Endometrial microvascular endothelial cells (primary cell): Measurements from ENCODE around the gene NKD1. TPM values are rescaled to one million over a fixed set of nuclear protein-coding genes. Genes with fewer than 3 reads are reported as not detected.

Experiments used
- in situ Hi-C: cut with HindIII; loops from 2 replicates; pipeline ENCODE4 v1.10.0; 2017; ENCODE audit warnings: low sequenced_read_pairs, low pct_unique_long_range_greater_than_20kb; ENCODE audit errors: inconsistent ontology term
- total RNA-seq: library from RNA; depleted of rRNA; stranded (reverse); fragments of >200 nt; gene quantifications from one replicate; pipeline ENCODE4 v1.2.3, GENCODE V29; 2015; ENCODE audit errors: inconsistent ontology term

Gene NKD1
- total RNA-seq, 1 donor from 2014 or later = under 0.01 TPM

DNA sequence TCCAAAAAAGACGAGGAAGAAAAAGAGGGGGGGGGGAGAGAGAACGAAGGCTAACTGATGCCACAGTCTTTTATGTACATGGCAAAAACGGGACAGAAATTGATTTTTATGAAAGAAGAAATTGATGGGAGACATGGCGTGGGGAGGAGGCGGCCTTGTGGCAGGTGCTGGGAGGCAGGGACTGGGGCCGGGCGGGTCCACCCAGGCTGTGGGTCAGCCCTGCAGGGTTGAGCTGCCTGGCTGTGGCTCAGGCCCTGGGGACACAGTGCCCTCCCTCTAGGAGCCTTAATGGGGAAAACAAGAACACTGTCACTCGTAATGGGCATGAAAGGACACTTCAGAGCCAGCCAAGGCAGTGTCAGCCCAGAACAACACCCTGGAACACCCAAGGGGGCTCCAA is 98.1 kb downstream of the NKD1 start:
- in situ Hi-C loops = no loop called here

DNA sequence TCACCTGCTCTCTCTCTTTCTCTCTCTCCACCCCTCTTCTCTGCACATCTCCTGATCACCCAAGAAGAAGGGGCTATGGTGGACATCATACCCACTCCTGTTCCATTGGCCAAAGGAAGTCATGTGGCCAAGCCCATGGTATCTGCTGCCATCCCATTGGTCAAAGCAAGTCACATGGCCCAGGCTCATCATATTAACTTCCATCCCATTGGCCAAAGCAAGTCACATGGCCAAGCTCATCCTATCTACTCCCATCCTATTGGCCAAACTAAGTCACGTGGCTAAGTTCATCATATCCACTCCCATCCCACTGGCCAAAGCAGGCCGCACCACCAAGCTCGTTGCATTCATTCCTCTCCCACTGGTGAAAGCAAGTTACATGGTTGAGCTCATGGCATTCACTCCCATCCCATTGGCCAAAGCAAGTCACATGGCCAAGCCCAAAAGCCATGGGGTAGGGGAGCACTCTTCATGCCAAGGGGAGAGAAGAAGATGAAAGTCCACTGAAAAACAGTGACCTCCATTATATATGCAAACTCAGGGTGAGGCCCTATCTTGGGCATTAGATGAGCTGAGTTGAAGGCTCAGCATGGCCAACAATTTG is 103.7 kb downstream of the NKD1 start:
- in situ Hi-C loops = no loop called here

DNA sequence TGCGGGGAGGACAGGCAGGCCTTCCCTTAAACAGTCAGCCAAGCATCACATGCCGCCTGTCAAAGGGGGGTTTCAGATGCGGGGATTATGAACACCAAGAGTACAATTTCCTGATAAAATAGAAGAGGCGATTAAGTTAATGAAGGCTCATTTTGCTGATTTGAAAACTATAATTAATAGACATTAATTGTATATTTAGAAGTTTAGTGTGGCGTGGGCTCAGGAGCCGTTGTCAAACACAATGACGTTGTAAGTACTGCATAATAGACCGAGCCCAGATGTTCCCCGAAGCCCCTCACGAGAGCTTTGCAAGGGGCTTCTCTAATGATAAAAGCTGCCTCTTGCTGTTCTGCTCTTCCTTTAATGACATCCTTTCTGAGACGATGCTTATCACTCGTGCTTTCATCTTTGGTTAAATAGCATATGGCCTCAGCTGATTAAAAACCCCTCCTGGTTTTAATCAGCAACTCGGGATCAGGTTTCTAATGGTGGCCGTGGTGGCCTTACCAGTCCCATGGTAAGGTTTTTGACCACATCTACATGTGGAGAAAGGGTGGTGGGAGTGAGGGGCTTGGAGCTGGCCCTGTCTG is 104.7 kb downstream of the NKD1 start:
- in situ Hi-C loops = no loop called here

DNA sequence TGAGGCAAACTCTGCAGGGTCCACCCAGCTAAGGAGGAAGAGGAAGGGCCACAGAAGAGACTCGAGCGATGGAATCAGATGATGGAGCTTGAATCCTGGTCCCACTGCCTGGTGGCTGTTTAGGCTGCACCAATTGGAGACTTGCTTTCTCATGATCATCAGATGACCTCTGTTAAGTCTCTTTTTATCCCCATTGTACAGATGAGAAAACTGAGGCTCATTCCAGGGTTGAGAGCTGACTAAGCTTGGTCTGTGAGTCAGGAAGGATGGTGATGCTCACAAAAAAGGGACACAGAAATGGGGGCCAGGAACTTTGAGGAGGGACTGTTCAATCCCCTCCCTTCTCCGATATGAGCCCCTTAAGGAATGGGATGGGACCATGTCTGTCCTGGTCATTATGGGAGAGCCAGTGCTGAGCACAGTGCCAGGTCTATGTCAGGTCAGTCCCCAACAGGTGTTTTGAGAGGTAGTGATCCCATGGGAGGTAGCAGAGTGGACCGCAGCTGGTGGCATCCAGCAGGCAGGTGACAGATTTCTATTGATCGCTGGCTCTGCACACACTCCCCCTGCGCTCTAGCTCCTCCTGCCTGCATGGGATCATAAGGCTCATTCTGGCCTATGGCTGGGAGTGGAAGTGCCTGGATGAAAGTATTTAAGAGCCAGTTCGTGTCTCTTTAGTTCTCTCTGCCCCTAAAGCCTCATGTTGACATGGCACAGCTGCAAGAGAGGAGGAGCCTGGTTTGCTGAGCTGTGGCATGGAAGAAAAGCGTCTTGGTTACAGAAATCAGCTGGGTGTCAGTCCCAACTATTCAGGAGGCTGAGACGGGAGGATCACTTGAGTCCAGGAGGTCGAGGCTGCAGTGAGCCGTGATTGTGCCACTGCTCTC is 105.7 kb downstream of the NKD1 start:
- in situ Hi-C loops = no loop called here

DNA sequence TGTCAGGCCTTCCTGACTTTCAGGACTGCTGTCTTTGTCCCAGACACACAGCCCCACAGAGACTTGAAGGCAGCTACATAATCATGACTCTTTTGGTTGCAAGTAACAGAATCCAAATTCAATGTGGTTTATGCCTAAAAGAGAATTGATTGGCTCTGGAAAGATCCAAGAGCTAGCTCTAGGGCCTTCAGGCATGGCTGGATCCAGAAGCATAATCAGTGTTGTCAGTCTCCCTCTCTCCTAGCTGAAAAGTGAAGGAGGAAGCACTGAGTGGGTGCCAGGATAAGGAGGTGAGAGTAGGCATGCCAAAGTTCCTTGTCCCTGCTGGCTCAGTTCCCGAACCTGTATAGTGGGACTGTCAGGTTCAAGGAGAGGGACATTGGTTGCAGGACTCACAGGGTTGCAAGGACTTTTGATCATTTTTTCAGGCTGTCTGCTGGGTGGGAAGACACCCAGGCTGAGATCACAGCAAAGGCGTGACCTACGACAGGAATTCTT is 107.4 kb downstream of the NKD1 start:
- in situ Hi-C loops = no loop called here

DNA sequence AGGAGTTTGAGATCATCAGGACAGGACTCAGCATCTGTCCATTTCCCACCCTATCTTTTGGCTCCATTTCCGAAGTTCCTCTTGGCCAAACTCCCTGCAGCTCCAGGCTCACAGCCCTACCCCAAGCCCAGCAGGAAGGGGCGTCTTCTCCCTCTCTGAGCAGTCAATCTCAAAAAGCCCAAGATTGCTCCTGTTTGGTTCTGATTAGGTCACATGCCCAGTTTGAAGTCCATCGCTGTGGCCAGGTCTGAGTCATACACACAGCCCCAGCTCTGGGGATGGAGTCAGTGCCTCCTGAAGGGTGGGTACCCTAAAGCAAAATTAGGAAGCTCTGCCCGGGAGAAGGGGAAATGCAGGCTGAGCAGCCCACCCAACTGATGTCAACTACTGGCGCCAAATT is 109.0 kb downstream of the NKD1 start:
- in situ Hi-C loops = no loop called here

DNA sequence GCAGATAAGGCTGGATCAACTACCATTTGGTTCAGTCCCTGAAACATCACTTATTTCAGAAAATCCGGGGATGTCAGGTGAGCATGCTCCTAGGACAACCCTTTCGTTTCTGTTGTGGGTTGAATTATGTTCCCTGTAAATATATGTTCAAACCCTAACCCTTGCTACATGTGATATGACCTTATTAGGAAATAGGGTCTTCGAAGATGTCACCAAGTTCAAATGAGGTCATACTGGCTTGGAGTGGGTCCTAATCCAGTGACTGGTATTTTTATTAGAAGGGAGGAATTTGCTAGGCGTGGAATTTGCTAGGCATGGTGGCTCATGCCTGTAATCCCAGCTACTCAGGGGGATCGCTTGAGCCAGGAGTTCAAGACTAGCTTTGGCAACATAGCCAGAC is 111.6 kb downstream of the NKD1 start:
- in situ Hi-C loops = no loop called here

DNA sequence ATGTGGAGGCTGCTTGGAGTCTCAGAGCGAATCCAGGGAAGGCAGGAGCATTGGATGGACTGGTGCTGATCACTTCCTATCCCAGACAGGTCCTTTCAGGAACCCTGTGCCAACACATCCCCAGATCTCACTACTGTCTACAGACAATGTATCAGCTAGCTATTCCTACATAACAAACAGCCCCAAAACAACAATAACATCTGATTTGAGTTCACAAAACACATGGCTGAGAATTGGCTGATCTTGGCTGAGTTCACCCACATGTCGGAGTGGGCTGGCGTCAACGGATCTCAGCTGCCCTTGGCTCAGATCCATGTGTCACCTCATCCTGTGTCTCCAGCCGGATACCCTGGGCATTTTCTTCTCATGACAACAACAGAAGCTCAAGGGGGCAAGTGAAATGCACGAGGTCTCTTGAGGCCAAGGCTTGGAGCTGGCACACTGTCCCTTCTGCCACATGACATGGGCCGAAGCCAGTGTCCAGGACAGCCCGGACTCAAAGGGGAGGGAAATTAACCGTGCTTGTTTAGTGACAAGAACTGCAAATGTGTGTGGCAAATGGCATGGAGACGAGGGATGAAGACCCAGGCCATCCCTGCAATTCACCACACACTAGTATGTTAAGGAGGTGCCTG is 114.2 kb downstream of the NKD1 start:
- in situ Hi-C loops = no loop called here

DNA sequence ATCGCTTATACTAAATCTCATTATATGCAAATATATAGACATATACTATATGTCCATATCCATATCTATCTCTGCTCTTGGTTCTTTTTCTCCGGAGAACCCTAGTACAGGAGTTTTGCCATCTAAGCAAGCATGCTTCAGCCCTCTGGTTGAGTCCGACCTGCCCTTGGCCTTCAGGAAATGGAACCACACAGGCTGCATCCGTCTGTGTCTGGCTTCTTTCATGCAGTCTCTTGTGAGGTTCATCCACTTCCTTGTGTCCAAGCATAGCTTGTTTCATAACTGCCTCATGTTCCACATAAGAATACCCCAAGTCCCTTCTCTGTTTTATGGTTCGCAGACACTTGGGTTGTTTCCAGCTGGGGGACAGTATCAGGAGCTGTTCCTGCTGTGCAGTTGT is 116.1 kb downstream of the NKD1 start:
- in situ Hi-C loops = no loop called here

DNA sequence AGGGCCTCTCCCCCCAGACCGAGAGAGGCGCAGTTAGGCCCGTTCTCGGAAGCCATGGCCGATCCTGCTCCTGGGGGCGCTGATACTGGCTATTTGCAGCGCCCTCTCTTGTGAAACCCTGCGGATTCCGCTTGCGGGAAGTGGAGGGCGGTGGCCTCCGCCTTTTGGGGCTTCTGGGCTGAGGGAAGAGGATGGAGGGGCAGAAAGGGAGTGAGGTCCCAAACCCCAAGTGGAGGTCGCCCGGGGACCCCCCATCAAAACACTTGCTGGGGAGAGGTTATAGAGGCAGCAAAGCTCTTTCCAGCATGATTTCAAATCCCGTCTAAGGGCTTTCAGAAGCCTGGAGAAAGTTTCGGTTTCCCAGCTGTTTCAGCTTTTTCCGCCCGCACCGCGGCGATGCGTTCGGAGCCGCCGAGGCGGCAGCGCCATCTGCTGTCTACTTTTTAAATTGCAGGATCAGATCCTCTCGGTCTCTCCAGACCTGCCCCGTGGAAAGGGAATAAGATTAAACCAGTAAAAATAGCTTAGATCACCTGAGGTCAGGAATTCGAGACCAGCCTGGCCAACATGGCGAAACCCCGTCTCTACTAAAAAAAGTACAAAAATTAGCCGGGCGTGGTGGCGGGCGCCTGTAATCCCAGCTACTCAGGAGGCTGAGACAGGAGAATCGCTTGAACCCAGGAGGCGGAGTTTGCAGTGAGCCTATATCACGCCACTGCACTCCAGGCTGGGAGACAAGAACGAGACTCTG is 117.1 kb downstream of the NKD1 start:
- in situ Hi-C loops = no loop called here

DNA sequence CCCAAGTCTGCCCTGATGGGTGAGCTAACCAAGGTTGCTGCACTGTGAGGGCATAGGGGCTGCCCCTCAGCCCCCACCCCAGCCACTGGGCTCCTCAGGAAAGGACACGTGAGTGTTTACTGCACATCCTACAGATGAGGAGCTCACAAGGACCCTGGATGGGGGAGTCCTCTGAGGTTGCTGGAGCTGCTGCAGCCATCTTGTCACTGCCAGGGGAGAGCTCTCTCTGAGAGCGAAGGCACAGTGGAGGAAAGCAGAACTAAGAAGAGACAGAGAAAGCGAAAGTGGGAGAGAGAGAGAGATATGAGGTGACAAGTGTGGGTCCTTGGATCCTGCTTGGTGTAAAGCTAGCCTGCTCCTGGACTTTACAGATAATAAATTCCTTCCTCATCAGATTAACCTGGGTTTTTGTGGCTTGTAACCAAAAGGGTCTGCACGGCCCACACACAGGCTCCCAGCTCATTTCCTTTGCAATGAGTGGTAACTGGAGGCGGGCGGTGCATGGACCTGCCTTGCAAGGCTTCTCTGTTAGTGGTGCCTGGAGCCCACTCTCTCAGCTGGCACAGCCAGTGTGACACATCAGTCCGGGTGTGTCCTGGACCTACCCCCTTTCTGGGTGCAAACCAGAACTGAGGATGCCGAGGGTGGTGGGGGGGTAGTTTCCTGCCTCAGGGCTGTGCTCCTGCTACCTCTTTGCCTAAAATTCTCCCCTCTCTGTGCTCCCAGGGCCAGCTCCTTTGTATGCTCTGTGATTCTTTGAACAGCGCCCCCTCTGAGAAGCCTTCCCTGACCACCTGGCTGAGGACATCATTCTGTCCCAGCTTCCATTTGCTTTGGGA is 118.7 kb downstream of the NKD1 start:
- in situ Hi-C loops = no loop called here

DNA sequence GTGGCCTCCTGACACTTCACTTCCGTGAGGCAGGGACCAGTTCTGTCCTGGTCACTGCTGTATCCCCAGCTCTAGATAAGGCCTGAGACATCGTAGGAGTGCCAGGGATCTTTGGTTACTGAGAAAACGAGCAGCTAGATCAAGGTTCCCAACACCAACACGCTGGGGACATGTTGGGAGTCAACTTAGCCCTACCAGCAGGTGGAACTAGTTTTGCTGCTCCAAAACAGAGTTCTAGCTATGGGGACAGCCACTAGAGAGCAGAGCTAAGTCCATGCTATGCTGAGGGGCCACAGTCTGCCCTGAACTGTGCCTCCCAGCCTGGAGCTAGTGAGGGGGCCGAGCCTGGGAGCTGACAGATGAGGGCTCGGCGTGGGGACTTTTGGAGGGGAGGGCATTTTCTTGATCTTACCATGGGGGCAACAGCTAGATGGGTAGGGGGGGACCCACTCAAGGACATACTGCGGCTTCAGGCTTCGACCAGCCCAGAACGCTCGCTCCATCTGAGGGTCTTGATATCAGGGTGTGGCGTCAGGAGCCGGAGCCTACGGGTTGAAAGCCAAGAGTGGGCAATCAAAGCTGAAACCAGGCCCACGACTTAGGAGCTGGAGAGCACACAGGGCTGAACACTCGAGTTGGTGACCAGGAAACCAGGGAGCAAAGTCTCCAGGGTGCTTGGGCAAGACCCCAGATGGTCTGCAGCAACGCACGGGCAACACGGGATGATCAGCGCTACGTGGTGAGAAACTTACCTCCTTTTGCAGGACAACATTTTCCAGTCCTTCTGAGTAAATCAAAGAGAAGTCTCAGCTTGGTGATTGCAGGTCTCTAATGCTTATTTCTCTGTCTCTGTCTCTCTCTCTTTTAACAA is 119.5 kb downstream of the NKD1 start:
- in situ Hi-C loops = no loop called here

DNA sequence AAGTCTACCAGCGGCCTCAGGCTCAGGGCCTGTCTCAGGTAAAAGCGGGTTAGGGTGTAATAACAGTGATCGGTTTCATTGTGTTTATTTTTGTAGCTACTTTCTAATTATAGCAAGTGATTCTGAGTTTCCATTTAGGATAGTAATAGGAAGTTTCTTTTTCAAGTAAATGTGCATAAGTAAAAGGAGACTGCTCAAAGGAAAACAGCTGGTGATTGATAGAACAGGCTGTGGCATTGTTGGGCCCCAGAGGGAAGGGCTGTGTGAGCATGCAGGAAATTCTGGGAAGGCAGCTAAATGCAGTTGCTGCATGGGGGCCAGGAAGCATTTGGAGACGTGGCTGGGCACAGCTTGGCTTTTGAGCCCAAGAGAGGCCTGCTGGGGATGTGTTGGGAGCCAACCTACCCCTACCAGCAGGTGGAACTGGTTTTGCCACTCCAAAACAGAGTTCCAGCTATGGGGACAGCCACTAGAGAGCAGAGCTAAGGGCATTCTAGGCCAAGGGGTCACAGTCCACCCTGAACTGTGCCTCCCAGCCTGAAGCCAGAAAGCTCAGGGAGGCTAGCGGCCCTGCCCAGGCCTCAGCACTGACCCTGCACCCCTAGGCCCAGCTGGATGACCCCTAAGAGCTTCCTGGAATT is 120.3 kb downstream of the NKD1 start:
- in situ Hi-C loops = no loop called here

DNA sequence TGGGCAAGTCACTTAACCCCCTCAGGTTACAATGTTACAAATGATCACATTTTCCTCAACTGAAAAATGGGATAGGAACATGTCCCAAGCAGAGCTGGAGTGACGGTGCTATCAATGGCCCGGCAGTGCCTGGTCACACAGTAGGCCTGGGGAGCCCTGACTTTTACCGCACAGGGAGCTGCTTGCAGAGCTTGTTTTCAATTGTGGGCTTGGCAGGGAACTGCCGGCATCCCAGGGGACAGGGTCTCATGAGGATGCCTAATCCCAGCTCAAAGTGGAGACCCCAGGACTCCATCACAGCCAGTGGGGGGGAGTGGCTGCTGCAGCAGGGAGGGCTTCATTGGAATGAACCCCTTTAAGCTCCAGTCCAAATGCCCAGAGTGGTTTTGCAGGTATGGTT is 121.5 kb downstream of the NKD1 start:
- in situ Hi-C loops = no loop called here

DNA sequence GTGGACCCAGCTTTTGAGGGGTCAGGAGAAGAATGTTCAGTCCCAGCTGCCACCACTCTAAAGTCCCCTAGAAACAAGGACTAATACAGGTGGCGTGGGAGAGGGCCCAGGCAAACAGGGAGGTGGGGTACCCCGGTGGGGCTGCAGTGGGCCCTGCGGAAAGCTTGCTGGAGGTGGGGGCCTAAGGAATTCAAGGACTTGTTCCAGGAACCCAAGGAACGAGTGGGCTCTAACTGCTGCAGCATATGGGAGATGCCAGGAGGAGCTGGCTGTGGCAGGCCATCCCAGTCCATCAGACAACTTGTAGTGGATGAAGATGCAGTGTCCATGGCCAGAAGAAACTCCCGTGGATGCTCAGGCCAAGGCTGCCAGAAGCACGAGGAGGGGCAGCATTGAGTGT is 122.3 kb downstream of the NKD1 start:
- in situ Hi-C loops = no loop called here

DNA sequence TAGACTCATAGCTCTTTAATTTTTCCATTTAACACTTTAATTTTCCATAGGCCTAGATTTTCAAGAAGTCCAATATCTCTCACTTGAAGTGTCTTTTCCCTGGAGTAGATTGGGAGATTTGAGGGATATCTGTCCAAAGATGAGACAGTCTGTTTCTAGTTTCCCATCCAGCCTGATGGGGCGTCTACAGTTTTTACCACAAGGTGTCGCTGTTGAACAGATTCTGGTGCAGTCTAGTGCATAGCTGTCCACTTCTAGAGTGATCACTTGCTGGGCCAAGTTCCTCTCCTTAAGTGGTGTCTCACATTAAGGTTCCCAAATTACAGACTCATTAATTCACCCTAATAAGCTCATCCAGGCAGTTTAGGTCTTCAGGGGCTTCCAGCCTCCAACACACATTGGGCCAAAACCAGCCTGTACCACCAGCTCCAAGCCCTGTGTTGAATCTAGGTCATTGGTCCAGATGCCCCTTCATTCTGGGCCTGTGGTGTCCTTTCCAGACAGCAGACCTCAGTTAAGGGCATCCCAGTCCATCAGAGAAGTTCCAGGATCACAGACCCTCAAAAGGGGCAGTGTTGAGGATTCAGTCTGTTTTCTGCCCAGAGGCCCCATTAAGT is 123.6 kb downstream of the NKD1 start:
- in situ Hi-C loops = no loop called here
